ENCODE data around the gene DYDC2.

The DYDC2 gene

DNA sequence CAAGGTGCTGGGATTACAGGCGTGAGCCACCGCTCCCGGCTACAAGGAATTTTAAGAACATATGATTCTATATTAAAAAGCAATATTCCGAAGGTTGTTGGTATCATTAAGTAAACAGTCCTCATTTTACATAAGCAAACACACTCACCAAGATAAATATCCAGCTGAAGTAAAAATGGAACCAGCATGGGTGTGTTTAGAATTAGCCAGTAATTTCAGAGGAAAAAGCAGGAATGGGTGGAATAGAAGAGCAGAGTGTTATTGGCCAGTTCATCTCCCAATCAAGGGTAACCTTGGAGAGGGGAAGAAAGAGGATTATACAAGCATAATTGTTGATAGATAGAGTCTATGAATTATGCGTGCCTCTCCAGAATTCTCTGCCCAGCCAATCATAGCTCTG, 35.4 kb upstream of the DYDC2 start:
- TF ChIP-seq, protein P1, sequence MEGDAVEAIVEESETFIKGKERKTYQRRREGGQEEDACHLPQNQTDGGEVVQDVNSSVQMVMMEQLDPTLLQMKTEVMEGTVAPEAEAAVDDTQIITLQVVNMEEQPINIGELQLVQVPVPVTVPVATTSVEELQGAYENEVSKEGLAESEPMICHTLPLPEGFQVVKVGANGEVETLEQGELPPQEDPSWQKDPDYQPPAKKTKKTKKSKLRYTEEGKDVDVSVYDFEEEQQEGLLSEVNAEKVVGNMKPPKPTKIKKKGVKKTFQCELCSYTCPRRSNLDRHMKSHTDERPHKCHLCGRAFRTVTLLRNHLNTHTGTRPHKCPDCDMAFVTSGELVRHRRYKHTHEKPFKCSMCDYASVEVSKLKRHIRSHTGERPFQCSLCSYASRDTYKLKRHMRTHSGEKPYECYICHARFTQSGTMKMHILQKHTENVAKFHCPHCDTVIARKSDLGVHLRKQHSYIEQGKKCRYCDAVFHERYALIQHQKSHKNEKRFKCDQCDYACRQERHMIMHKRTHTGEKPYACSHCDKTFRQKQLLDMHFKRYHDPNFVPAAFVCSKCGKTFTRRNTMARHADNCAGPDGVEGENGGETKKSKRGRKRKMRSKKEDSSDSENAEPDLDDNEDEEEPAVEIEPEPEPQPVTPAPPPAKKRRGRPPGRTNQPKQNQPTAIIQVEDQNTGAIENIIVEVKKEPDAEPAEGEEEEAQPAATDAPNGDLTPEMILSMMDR (IDR thresholded peaks at IDR 0.05; ENCODE audit: borderline replicate concordance, insufficient read depth, low read depth, low read length), result no peak
- H3K4me3 ChIP-seq (ENCODE audit: low read depth, low read length), result no peak overlapping the region

DNA sequence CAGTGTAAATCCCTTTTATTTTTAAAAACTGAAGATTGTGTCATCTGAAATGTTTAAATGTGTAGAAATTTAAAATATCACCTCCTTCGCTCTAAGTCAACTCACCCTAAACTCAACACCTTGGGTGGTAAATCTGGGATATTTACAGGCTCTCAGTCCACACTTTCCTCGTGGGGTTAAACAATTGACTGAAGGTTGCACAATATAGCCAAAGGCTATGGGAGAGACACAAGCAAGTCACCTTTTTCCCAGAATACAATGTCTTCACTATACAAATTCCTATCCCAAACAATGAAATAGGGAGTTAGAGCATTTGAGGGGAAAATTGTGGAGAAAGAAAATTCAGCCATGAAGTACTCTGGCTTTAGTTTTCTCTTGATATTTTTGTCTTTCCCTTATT, 34.4 kb upstream of the DYDC2 start:
- TF ChIP-seq, protein P1 (IDR thresholded peaks at IDR 0.05; ENCODE audit: borderline replicate concordance, insufficient read depth, low read depth, low read length), result no peak
- no peak overlapping the region for H3K4me3 ChIP-seq (ENCODE audit: low read depth, low read length)

DNA sequence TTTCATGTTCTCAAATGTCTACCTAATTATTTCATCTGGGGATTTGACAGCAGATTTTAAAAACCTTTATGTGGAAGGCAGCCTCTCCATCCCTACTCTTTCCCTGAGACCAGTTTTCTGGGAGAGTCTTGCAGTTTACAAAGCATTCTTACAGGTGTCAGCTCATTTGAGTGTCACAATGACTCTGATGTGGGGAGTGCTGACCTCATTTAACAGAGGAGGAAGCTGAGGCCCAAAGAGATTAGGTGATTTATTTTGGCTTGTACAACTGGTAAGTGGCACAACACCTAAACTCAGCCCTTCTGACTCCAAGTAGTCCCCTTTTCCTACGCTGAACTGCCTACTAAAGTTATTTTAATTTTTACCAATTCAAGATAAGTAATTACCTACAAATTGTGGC, 33.9 kb upstream of the DYDC2 start:
- H3K4me3 ChIP-seq (ENCODE audit: low read depth, low read length), result no peak overlapping the region
- TF ChIP-seq, protein P1 (IDR thresholded peaks at IDR 0.05; ENCODE audit: borderline replicate concordance, insufficient read depth, low read depth, low read length), result no peak

DNA sequence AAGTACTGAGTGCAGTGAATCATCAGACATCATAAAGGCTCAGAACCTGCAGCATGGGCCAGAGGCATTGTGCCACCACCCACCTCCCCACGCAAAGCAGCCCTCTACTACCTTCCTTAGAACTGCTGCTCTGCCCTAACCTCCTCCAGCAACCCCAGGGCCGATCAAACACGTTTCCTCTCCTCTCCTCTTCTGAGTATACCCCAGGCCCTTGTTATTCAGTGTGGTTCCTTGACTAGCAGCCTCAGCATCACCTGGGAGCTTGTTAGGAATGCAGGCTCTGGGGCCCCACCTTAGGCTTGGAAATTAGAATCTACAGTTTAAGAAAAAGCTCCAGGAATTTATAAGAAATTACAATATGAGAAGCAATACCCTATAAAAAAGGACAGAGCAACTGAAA, 33.3 kb upstream of the DYDC2 start:
- TF ChIP-seq, protein P1 (IDR thresholded peaks at IDR 0.05; ENCODE audit: borderline replicate concordance, insufficient read depth, low read depth, low read length), result no peak
- no peak overlapping the region for H3K4me3 ChIP-seq (ENCODE audit: low read depth, low read length)

DNA sequence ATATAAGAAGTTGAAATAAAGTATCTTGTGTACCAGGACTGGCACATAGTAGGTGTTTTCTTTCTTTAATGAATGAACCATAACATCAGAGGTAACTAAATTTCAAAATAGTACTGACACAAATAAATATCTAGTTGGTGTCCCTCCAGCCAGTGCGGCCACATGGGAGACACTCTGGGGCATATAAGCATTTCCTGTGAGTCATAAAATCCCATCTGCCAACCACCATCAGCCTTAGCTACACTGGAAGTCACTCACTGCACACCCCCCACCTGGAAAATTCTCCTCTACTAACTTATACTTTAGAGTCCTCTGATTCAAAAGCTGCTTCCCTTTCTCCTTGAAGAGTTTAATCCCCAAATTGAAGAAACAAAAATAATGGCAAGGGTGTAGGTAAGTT, 32.5 kb upstream of the DYDC2 start:
- TF ChIP-seq, protein P1 (IDR thresholded peaks at IDR 0.05; ENCODE audit: borderline replicate concordance, insufficient read depth, low read depth, low read length), result no peak
- no peak overlapping the region for H3K4me3 ChIP-seq (ENCODE audit: low read depth, low read length)

DNA sequence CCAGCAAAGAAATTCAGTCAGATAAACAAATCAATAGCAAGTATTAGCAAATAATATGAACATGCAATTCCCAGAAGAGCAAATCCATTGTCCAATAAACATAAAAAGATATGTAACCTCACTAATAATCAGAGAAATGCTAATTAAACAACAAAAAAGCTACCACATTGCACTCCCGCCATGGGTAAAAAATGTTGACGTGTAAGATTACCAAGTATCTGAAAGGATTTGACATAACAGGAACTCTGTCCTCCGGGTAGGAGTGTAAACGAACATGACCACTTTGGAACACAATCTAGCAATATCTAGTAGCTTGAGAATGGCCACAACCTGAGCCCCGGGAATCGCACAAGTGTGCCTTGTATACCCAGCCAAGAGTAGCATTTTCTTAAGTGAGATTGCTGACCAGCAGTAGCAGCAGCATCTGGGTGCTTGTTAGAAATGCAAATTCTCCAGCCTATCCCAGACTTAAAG, 31.7 kb upstream of the DYDC2 start:
- no peak overlapping the region for H3K4me3 ChIP-seq (ENCODE audit: low read depth, low read length)
- TF ChIP-seq, protein P1 (IDR thresholded peaks at IDR 0.05; ENCODE audit: borderline replicate concordance, insufficient read depth, low read depth, low read length), result no peak

DNA sequence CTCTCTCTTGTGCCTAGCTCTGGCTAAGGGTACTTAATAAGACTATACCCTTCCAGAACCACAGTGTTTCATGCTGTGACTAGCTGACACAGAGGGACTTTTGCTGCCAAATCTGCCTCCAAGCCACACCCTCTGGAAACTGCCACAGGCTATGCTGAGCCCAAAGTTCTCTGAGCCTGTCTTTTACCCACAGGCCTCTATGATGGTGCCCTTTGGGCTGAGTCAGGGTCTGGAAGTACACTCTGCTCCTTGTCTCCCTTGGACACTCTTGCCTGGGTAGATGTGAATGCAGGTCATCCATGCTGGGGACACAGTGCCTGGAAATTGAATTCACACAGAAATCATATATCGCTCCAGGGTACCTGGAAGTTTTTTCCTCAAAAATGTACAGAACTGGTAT, 22.6 kb upstream of the DYDC2 start:
- TF ChIP-seq, protein P1 (IDR thresholded peaks at IDR 0.05; ENCODE audit: borderline replicate concordance, insufficient read depth, low read depth, low read length), result no peak
- H3K4me3 ChIP-seq (ENCODE audit: low read depth, low read length), result no peak overlapping the region

Measured in GM12875 (cell line).